Panc1 (cell line): ENCODE results near the gene PTGR1. TPM values are rescaled to one million over a fixed set of nuclear protein-coding genes. Genes with fewer than 3 reads are reported as not detected.

Experiments
- ATAC-seq: fragments of 200-7000 bp; cut with Tn5 transposase; 2 replicates; pipeline ENCODE4 v1.9.1; 2020; ENCODE audit warnings: mild to moderate bottlenecking, moderate library complexity
- BruUV-seq: library from RNA; stranded (reverse); fragments of 400-500 nt; replicated peaks from 2 replicates; lab custom pipeline; 2021; lab: Mats Ljungman, UMichigan
- CTCF ChIA-PET: fragments of 300-600 bp; sonication (Branson Sonifier 250); formaldehyde crosslinking; loops from one replicate; lab custom pipeline; 2022; ENCODE audit warnings: antibody characterized with exemption; lab: Charles Lee
- POLR2A ChIA-PET: fragments of 300-600 bp; sonication (Branson Sonifier 250); formaldehyde crosslinking; loops from one replicate; lab custom pipeline; 2022; ENCODE audit warnings: antibody characterized with exemption; lab: Charles Lee
- DNase-seq: peaks from one replicate; pipeline ENCODE4 v3.0.0-alpha.2; 2010; ENCODE audit warnings: low read depth, low spot score
- H3K27ac ChIP-seq: 2 replicates; pipeline ENCODE4 v1.5.1; 2011; ENCODE audit warnings: mild to moderate bottlenecking, low read length, inconsistent platforms
- H3K27me3 ChIP-seq: fragments of 200-500 bp; sonication (Bioruptor generic); 2 replicates; pipeline ENCODE4 v1.6.0; 2014; ENCODE audit warnings: low read length, inconsistent platforms; ENCODE audit not compliant: control insufficient read depth, insufficient read depth
- H3K36me3 ChIP-seq: fragments of 200-500 bp; sonication (Bioruptor generic); 2 replicates; pipeline ENCODE4 v1.5.1; 2014; ENCODE audit warnings: inconsistent platforms, mild to moderate bottlenecking, low read length, moderate library complexity; ENCODE audit not compliant: control insufficient read depth, insufficient read depth
- H3K4me1 ChIP-seq: 2 replicates; pipeline ENCODE4 v1.5.1; 2011; ENCODE audit warnings: inconsistent platforms, mild to moderate bottlenecking, low read length, moderate library complexity; ENCODE audit not compliant: control insufficient read depth, insufficient read depth
- H3K4me3 ChIP-seq, 2 experiments: 2 replicates each; pipeline ENCODE4 v1.5.1; 2011 to 2012; ENCODE audit warnings: low read depth in 2 of 2, low read length in 2 of 2, mild to moderate bottlenecking in 2 of 2, inconsistent platforms in 1 of 2, moderate library complexity in 1 of 2
- H3K9me3 ChIP-seq: fragments of 200-500 bp; sonication (Bioruptor generic); 2 replicates; pipeline ENCODE4 v1.5.1; 2014; ENCODE audit warnings: low read depth, mild to moderate bottlenecking, inconsistent platforms, low read length, moderate library complexity; ENCODE audit not compliant: control insufficient read depth, insufficient read depth
- CTCF ChIP-seq: fragments of 450-650 bp; IDR thresholded peaks from 2 replicates; pipeline ENCODE4 v1.5.1; 2017; ENCODE audit warnings: mild to moderate bottlenecking
- POLR2AphosphoS5 ChIP-seq: IDR thresholded peaks from 2 replicates; pipeline ENCODE4 v1.6.1; 2012; ENCODE audit warnings: mild to moderate bottlenecking, low read depth, low read length, moderate library complexity
- SIN3A ChIP-seq: IDR thresholded peaks from 2 replicates; pipeline ENCODE4 v1.6.1; 2012; ENCODE audit warnings: low read depth, mild to moderate bottlenecking, low read length, moderate library complexity, borderline replicate concordance; ENCODE audit not compliant: insufficient read depth
- TCF7L2 ChIP-seq: IDR thresholded peaks from 2 replicates; pipeline ENCODE4 v1.6.1; 2011; ENCODE audit warnings: mild to moderate bottlenecking, low read depth, low read length, inconsistent platforms
- in situ Hi-C: cut with HindIII; loops from 2 replicates; pipeline ENCODE4 v1.10.0; 2016; ENCODE audit warnings: low sequenced_read_pairs, low pct_unique_long_range_greater_than_20kb
- intact Hi-C: fragments of 100-400 bp; cut with micrococcal nuclease; formaldehyde crosslinking; loops from one replicate; pipeline ENCODE4 v1.10.0; 2022; ENCODE audit not compliant: unreplicated experiment
- total RNA-seq: library from RNA; stranded (reverse); gene quantifications from one replicate; pipeline ENCODE4 v1.2.1, GENCODE V29; 2021; ENCODE audit not compliant: unreplicated experiment
- TF ChIP-seq, protein P1 (sequence below), 2 experiments: IDR thresholded peaks; 2 replicates each; pipeline ENCODE4 v1.6.1; 2011 to 2012; ENCODE audit warnings: low read depth in 2 of 2, control low read depth in 1 of 2, low read length in 1 of 2, mild to moderate bottlenecking in 1 of 2, moderate library complexity in 1 of 2; ENCODE audit not compliant: insufficient read depth in 1 of 2

The PTGR1 gene
- total RNA-seq, 1 experiment from 2014 or later, result 46.0 TPM

- no peaks in the 10 kb centered on the region for H3K27me3 ChIP-seq
- TF ChIP-seq POLR2AphosphoS5 (no peak), TCF7L2 (no peak), CTCF (no peak), SIN3A (no peak)
- TF ChIP-seq, protein P1, sequence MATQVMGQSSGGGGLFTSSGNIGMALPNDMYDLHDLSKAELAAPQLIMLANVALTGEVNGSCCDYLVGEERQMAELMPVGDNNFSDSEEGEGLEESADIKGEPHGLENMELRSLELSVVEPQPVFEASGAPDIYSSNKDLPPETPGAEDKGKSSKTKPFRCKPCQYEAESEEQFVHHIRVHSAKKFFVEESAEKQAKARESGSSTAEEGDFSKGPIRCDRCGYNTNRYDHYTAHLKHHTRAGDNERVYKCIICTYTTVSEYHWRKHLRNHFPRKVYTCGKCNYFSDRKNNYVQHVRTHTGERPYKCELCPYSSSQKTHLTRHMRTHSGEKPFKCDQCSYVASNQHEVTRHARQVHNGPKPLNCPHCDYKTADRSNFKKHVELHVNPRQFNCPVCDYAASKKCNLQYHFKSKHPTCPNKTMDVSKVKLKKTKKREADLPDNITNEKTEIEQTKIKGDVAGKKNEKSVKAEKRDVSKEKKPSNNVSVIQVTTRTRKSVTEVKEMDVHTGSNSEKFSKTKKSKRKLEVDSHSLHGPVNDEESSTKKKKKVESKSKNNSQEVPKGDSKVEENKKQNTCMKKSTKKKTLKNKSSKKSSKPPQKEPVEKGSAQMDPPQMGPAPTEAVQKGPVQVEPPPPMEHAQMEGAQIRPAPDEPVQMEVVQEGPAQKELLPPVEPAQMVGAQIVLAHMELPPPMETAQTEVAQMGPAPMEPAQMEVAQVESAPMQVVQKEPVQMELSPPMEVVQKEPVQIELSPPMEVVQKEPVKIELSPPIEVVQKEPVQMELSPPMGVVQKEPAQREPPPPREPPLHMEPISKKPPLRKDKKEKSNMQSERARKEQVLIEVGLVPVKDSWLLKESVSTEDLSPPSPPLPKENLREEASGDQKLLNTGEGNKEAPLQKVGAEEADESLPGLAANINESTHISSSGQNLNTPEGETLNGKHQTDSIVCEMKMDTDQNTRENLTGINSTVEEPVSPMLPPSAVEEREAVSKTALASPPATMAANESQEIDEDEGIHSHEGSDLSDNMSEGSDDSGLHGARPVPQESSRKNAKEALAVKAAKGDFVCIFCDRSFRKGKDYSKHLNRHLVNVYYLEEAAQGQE (IDR thresholded peaks at IDR 0.05; ENCODE audit: insufficient read depth in 1 of 2, low read depth in 2 of 2, low read length in 1 of 2), result no peak
Measured at GRCh38 chr9:111542497-111543254, 56.8 kb downstream of the PTGR1 start.

GRCh38 chr9:111533099-111533790, 66.2 kb downstream of the PTGR1 start:
- Histone ChIP-seq H3K36me3 (no peaks in the 10 kb centered on the region), H3K4me3 (no peak overlapping the region), H3K4me1 (no peaks in the 10 kb centered on the region), H3K27ac (no peak overlapping the region), H3K27me3 (no peaks in the 10 kb centered on the region), H3K9me3 (peaks cover 5% of the 10 kb centered on the region; the same call in 1 of the 2 replicates)
- in situ Hi-C loops, result no loop called here
- ChIA-PET POLR2A (no interaction called here), CTCF (no interaction called here)
- no TSS peak for BruUV-seq
- ATAC-seq (no peak), DNase-seq (no peak)
- TF ChIP-seq SIN3A (no peak), CTCF (no peak), TCF7L2 (no peak), POLR2AphosphoS5 (no peak)
- TF ChIP-seq, protein P1 (IDR thresholded peaks at IDR 0.05; ENCODE audit: insufficient read depth in 1 of 2, low read depth in 2 of 2, low read length in 1 of 2), result no peak
- intact Hi-C loops, result no loop called here

More at GRCh38 chr9:111542497-111543254, 56.8 kb downstream of the PTGR1 start:
- intact Hi-C loops, result no loop called here
- CTCF ChIA-PET, result no interaction called here
- Histone ChIP-seq H3K27ac (no peak overlapping the region), H3K4me1 (no peaks in the 10 kb centered on the region), H3K36me3 (no peaks in the 10 kb centered on the region), H3K9me3 (peaks cover 52% of the 10 kb centered on the region), H3K4me3 (no peak overlapping the region)
- in situ Hi-C loops, result no loop called here
- BruUV-seq, result no TSS peak
- DNase-seq, result no peak
- POLR2A ChIA-PET, result no interaction called here
- no peak for ATAC-seq
